Stimulated activated CD8-positive, alpha-beta memory T cell treated with anti-CD3 and anti-CD28 coated beads, Interleukin-15, amount 100 ng/mL, for 1 hour (primary cell): Measurements from ENCODE around the gene ASTN2.

Source experiments
- DNase-seq: peaks from one replicate; pipeline ENCODE4 v3.0.0-alpha.2; 2020; ENCODE audit warnings: low read depth

ASTN2 gene

GRCh38 chr9:116453785-116454184 is 961.1 kb downstream of the ASTN2 start:
- DNase-seq: no peak

- DNase-seq: no peak
These were observed 962.2 kb downstream of the ASTN2 start for GRCh38 chr9:116452634-116453033.

- DNase-seq: no peak
These were observed 962.6 kb downstream of the ASTN2 start for GRCh38 chr9:116452227-116452626.

- no peak for DNase-seq
These were observed 963.2 kb downstream of the ASTN2 start for GRCh38 chr9:116451500-116452115.

GRCh38 chr9:116450378-116451139 is 964.3 kb downstream of the ASTN2 start:
- DNase-seq: no peak

- DNase-seq: no peak
These were observed 964.9 kb downstream of the ASTN2 start for GRCh38 chr9:116449949-116450348.

- DNase-seq: no peak
These were observed 966.4 kb downstream of the ASTN2 start for GRCh38 chr9:116448431-116448830.

GRCh38 chr9:116447934-116448333 is 966.9 kb downstream of the ASTN2 start:
- DNase-seq: no peak

- no peak for DNase-seq
These were observed 972.3 kb downstream of the ASTN2 start for GRCh38 chr9:116442528-116442927.

GRCh38 chr9:116437411-116438370 is 977.2 kb downstream of the ASTN2 start:
- DNase-seq: no peak

GRCh38 chr9:116436121-116436520 is 978.7 kb downstream of the ASTN2 start:
- DNase-seq: no peak

- DNase-seq: no peak
These were observed 979.2 kb downstream of the ASTN2 start for GRCh38 chr9:116435706-116436105.

GRCh38 chr9:116434314-116434713 is 980.5 kb downstream of the ASTN2 start:
- no peak for DNase-seq

GRCh38 chr9:116432051-116432450 is 982.8 kb downstream of the ASTN2 start:
- no peak for DNase-seq

GRCh38 chr9:116430849-116431248 is 984.0 kb downstream of the ASTN2 start:
- DNase-seq: no peak

GRCh38 chr9:116425244-116425643 is 989.6 kb downstream of the ASTN2 start:
- no peak for DNase-seq

- DNase-seq: no peak
These were observed 991.7 kb downstream of the ASTN2 start for GRCh38 chr9:116423149-116423548.

- DNase-seq: no peak
These were observed 992.5 kb downstream of the ASTN2 start for GRCh38 chr9:116422119-116422979.

GRCh38 chr9:116420993-116421538 is 993.8 kb downstream of the ASTN2 start:
- no peak for DNase-seq

- no peak for DNase-seq
These were observed 995.7 kb downstream of the ASTN2 start for GRCh38 chr9:116419181-116419580.

GRCh38 chr9:116417464-116417863 is 997.4 kb downstream of the ASTN2 start:
- DNase-seq: no peak
